Eye (tissue), 1 donor: Measurements from ENCODE around the gene ADAM12.
"Not testable (repeated sequence)": the region's sequence is repeated elsewhere in the genome, so short reads cannot be mapped to it uniquely, and the experiment has no call there.

Source experiments
- DNase-seq: peaks from one replicate; pipeline ENCODE4 v3.0.0-alpha.2; 2015

The ADAM12 gene

DNA sequence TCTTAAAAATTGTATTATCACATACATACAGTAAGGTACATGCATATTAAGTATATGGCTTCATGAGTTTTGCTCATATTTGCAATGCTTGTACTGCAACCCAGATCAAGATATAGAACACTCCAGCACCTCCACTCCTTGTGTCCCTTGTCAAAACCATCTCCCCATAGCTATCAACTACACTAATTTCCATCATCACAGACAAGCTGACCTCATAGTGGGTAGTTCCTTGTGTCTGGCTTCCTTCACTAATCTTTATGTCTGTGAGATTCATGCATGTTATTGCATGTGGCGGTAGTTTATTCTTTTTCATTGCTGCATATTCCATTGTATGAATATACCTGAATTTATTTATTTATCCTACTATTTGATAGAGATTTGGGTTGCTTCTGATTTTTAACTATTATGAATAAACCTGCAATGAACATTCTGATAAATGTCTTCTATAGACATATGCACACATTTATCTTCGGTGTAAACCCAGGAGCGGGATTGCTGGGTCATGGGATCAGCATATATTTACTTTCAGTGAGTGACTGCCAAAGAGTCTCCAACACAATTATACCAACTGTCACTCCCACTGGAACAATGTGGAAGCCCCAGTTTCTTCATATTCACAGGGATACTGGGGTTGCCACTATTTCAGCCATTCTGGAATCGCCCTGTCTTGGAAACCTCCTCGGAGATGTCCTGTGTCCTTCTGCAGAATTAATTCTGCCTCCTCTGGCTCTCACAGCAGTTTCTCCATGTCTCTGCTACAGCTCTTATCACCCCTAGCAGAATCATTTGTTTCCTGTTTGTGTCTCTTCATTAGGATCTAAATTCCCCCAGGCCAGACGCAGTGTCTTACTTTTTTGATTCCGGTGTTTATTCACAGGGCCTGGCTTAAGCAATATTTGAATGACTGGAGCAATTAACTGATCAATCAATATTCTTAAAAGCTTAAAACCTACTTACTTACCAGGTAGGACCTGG is 14.7 kb upstream of the ADAM12 start:
- no peak for DNase-seq

DNA sequence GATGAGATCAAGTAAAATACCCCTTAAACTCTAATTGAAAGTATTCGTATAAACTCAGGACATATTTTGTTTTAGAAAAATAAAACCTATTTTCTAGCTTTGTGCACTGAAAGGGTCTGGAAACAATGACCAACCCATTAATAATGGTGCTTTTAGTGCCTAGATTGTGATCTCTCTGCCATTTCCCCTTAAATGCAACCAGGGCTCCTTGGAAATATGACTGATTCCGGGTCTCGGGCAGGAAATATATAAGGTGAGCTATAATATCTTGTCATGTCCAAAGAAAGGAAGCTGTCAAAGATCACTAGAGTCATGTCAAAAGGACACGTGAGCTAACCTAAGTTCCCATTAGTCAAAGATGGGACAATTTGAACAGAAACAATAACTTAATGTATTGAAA is 12.4 kb upstream of the ADAM12 start:
- no peak for DNase-seq

DNA sequence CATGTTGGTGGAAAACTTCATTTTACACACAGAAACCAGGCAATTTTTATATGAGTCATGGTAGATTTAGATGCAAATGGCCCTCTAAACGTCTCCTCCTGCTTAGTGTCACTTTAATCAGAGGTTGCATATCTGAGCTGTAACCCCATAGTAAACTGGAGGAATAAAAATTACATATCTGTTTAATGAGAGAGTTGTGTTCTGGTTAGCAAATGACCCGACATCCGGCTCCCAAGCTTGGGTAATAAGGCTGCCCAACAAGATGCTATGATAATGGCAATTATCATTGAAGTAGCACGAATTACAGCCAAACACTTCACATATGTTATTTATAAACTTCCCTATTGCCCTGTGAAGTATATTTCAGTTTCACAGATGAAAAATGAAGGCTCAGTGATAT is 10.6 kb upstream of the ADAM12 start:
- DNase-seq: no peak

DNA sequence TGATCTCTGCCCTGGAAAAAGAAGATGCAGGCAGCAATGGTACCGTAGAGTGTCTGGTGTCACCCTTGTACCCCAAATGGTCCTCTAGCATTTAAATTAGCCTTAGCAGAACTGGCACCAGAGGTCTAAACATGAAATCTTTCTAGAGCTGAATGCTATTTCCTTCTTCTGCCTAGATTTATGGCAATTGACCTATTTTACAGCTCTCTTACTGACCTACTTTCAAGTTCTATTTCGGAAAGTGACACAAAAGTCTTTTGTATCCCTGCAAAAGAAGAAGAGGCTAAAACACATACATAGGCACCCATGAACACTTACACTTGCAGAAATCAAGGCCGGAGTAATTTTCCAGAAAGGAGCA is 10.1 kb upstream of the ADAM12 start:
- no peak for DNase-seq

DNA sequence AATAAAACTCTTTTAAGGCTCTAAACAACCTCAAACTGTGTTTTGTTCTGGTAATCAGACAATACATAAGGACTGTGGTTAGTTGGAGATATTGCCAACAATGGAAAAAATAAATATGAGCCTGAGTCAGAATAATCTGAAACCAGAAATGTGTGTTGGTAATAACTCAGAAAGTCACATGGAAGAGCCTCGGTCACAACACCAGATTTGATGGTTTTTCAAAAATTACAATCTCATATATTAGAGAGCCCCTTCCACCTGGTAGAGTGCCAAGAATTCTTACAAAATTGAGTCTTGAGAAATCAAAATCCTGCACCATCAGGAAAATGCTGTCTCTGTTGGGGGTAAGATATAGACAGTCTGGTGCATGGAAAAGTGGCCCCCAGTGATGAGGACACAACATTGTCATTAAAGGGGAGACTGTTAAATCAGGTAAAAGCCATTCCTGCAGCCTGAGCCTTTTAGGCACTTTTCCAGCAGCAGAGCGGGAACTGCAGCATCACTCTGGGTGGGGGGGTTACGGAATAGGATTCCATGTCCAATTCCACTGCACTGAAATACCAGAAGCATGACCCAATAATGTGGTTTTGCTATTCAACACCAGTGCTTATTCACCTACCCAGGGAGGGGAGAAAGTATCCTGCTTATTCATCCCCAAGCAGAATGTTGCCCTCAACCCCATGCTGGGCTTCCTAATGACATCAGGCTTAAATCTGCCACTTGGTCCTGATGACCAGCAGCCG is 9.5 kb upstream of the ADAM12 start:
- DNase-seq: peak; percentile 66

DNA sequence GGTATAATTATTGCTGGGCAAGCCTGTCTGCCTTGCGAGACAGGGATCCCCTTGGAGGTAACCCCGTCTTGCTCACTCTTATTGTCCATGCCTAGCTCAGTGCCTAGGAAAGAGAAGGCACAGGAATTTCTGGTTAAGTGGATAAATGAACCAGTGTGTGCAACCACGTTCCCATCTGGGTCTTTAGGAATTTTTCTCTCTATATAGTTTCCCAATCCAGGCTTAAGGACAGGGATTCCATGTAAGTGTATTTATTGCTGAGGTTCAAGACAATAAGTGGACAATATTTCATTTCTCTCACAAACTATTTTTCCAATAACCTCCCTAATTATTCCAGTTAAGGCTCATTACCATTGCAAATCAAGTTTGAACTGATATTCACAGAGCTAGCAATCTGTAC is 8.9 kb upstream of the ADAM12 start:
- DNase-seq: no peak

DNA sequence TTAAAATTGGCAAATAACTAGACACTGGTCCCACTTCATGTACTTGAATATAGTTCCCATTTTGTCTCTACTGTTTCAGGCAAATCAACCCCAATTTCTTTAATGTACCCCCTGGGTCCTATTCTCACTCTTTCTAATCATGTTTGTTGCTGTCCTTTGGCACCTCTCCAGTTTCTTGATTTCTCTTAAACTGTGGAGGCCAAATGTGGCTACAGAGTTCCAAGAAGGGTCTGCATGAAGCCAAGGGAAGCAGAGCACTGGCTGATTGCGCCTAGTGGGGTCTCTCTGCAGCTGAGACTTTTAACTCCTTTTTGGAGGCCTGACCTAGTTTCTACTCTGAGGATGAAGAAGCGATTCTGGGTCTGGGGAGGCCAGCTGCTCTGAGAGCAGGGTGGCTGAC is 6.7 kb upstream of the ADAM12 start:
- DNase-seq: no peak

DNA sequence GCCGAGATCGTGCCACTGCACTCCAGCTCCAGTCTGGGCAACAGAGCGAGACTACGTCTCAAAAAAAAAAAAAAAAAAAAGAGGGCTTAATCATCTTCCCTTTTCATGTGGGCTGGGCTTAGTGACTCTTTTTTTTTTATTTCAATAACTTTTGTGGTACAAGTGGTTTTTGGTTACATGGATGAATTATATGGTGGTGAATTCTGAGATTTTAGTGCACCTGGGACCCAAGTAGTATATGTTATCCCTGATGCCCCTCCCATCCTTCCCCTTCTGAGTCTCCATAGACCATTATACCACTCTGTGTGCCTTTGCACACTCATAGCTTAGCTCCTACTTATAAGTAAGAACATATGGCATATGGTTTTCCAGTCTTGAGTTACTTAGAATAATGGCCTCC is 4.8 kb upstream of the ADAM12 start:
- no peak for DNase-seq

DNA sequence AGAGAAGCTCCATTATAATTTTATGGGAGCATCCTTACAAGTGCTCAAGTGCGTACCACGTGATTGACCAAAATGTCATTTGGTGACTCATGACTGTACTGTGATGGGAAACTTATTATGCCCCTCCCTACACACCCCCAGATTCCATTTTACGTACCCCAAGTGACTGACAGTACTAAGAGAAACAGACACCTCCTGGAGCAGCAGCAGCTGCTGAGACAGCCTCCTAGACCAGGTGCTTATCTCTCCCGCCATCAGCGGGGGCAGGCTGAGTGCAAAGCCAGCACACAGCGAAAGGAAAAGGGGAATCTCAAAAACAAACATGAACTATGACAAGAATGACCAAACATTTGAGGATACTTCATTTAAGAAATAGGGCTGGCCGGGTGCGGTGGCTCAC is 4.2 kb upstream of the ADAM12 start:
- DNase-seq: no peak

DNA sequence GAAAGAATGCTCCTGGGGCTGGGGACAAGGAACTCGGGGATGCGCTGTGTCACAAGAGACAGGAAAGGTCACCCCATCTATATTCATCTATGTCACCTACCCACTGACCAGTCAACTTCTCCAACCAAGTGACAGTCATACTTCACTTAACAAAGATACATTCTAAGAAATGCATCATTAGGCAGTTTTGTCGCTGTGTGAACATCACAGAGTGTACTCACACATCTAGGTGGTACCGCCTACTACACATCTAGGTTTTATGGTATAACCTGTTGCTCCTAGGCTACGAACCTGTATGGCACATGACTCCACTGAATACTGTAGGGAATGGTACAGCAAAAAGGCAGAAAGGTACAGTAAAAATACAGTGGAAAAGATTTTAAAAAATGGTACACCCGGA is 3.8 kb upstream of the ADAM12 start:
- DNase-seq: peak; percentile 45

DNA sequence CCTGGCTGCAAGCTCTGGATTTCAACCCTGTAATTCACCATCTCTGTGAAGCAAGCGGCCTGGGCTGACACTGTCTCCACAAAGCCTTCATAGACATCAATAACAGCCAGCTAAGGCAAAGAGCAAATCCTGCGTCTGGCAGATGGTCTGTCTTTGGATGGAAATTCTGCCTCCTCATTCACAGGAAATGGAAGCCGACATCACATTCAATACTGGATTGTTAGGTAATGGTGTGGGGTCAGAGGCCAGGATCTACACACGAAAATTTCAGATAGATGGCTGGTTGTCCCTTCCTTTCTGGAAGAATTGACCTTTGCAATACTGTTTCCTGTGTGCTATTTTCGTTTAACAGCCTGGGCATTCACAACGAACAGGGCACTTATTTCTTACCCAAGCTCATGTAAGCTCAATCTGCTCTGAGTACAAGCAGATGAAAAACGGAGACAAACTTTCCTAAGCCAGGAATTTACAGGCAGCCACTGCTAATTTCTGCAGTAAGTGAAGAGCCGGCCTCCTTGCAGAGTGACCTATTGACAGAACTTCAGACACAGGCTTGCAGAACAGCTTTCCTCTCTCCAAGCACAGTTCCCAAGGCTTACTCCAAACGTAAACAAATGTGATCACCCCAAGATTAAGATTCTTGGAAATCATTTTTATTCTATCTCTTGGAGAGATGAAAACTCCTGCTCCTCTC is 3.1 kb upstream of the ADAM12 start:
- peak; percentile 58 for DNase-seq

DNA sequence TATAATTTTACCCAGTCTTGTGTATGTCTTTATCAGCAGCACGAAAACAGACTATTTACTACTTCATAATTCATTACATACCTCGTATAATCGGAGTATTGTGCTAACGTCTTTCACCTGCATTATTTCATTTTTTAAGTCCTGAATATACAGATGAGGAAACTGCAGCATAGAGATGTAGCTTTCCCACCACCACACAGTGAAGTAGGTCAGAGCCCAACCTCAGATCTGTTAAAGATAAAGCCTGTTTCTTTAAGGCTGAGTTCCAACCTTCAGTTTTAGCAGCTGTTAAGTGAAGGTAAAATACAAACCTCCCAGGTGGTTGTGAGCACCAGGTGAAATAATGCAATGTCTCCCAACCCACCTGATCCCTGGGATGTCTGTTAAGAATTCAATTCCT is 2.0 kb upstream of the ADAM12 start:
- DNase-seq: no peak

DNA sequence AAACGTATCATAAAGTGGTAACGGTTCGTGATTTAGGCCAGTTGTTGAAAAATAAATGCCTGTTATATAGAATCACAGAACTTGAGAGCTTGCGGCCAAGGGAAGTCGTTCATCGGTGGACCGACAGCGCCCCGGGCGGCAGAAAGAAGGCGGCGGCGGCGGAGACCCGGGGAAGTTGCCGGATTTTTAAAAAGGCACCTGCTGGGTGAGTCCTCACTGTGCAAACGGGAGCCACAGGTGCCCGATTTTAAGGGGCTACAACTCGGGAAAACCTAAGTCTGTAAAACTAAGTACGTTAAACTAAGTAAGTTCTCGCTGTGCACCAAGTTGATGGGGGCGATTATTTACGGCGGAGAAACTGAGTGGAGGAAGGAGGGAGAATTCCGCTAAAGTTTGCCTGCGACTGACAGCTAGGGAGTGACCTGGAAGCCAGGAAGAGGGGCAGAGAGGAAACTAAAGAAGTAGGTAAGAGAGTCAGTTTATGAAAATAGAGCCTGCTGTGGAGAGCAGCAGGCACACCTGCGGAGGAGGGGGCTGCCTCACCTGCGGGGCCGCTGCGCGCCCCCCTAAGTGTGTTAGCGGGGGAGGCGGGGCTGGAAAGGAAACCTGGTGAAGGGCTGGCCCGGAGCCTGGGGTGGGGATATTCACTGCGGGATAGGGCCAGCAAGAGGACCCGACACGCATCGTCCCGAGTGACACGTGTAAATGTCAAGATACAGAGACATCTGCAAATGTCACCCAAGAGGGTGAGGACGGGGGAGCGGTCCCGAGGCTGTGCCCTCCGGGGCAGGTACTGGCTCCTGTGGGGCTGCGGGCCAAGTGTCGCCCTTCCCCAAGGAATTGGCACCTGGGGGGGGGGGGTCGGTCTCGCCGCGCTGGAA is 996 bp downstream of the ADAM12 start:
- peak; percentile 88 for DNase-seq

DNA sequence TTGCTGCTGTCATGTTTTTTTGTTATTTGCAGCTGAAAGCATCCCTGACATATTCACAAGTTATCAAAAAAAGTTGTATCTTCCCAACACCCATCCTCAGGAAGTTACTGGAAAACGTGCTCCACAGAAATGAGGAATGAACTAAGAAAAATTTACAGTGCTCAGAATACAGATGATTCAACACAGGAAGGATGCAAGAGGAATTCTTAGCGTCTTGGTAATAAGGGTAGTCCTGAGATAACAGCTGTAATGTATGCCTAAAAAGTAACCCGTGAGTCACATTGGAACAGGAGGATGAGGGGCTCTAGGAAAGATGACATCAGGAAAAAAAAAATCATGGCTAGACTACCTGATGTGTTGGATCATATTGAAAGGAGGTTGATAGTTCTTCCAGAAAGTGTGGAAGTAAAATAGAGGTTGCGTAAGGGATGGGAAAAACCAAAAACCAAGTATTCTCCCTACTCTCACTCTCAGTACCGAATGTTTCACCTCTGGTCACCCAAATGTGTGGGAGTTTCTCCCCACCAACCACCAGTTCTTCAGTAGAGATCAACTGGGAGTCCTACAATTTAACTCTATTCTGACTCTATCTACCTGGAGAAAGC is 3.9 kb downstream of the ADAM12 start:
- DNase-seq: no peak

DNA sequence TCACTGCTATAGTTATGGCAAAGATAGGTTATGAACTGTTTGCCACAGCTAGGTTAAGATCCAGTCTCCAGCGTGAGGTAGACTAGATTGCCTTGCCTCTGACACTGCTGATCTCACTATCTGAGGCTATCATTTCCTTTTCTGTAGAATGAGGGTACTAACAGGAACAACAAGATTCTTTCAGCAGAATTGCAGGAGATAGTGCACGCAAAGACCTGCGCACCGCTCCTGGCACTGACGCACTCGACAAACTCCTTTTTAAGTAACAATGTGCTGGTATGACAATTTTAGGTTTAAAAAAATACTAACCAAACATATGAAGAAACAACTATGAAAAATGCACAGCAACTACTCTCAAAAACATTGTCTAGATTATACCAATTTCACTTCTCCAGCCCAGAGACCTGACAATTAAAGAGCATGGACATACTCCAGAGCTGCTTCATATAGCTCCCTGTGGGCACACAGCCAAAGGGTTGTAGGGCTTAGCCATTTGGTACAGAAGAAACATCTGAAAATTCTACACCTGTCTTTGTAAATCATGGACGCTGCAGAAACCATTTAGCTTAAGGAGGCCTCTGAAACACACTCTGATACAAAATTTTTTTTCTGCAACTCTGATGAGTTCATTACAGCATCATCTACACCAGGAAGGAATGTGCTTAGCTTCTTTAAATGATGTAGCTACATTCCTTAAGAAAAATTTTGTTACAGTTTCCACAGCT is 7.8 kb downstream of the ADAM12 start:
- DNase-seq: peak; percentile 37

DNA sequence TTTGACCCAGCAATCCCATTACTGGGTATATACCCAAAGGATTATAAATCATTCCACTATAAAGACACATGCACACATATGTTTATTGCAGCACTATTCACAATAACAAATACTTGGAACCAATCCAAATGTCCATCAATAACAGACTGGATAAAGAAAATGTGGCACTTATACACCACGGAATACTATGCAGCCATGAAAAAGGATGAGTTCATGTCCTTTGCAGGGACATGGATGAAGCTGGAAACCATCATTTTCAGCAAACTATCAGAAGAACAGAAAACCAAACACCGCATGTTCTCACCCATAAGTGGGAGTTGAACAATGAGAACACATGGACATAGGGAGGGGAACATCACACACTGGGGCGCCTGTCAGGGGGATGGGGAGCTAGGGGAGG is 9.1 kb downstream of the ADAM12 start:
- DNase-seq: not testable (repeated sequence)

DNA sequence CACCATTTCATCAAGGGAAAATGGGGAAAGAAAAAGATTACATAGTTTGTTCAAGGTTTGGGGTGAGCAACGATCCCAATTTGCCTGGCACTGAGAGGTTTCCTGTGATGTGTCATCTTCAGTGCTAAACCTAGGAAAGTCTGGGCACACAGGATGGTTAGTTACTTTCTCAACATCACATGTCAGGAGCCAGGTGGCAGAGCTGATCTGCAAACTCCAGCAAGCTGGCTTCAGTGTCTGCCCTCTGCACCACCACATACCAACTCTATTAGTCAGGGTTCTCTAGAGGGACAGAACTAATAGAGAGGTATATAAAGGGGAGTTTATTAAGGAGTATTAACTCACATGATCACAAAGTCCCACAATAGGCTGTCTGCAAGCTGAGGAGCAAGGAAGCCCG is 11.3 kb downstream of the ADAM12 start:
- DNase-seq: no peak

DNA sequence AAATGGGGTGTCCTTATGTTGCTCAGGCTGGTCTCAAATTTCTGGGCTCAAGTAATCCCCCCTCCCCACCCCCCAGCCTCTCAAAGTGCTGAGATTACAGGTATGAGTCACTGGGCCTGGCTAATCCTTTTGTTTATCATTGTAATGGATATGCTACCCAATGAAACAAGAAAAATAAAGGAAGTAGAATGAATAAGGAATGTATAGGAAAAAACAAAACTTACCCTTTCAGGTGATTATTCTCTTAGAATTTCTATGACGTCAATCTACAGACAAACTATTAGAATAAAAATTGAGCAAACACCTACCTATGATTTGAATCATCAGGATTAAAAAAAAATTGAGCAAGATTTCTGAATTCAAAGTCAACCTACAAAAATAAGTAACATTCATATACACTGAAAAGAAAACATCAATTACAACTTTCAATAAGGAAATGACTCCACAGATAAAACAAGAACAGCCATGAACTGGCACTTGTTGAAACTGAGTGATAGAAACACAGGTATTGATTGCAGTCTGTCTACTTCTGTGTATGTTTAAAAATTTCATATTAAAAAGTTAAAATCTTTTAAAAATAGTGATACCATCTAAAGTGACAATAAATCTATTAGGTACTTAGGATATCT is 12.2 kb downstream of the ADAM12 start:
- no peak for DNase-seq

DNA sequence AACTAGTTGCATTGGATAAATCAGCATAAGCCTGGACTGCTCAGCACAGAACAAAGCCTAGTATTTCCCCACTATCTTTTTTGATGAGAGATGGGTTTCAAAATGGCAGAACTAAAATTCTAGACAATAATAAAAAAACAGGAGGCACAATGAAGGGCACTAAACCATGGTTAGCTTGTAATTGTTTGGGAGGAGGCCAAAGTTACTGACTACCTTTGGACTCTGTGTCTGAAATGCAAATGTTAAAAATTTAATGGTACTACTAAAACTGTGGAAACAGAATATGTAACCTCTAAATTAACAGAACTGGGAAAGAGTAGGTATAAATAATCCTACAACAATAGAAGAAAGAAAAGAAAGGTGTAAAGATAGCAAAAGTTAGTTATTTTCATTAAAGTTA is 13.0 kb downstream of the ADAM12 start:
- no peak for DNase-seq

DNA sequence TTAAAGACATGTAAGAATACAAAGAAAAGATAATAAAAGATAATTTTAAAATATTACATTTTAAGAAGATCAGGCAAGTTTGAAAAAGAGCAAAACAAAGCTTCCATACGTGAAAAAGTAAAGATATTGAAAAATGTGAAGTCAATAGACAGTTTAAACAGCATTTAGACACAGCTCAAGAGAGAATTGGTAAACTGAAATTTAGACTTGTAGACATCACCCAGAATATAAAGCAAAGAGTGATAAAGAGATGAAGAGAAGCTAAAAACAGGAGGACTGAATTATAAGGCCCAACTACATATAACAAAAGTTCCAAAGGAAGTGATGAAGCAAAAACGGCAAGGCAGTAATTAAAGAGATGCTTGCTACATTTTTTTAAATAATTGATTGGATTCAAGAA is 13.8 kb downstream of the ADAM12 start:
- no peak for DNase-seq

DNA sequence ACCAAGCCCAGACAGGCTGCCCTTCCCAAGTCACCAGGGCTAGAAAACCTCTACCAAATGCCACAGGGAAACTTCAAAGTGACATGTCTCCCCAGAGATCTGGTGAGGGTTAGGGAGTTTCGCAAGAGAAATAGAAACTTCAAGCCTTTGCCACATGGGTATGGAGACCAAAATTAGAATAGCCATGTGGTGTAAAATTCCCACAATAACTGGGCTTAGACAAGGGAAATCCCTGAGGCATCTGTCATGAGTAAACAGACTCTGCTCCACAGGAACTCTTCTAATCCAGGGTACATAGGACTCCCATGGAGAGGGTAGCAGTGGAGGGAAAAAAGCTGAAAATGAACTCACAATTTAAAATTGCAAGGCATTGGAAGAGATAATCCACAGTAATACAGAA is 14.3 kb downstream of the ADAM12 start:
- no peak for DNase-seq
